ENCODE measurements around the gene ARAF.

DNA sequence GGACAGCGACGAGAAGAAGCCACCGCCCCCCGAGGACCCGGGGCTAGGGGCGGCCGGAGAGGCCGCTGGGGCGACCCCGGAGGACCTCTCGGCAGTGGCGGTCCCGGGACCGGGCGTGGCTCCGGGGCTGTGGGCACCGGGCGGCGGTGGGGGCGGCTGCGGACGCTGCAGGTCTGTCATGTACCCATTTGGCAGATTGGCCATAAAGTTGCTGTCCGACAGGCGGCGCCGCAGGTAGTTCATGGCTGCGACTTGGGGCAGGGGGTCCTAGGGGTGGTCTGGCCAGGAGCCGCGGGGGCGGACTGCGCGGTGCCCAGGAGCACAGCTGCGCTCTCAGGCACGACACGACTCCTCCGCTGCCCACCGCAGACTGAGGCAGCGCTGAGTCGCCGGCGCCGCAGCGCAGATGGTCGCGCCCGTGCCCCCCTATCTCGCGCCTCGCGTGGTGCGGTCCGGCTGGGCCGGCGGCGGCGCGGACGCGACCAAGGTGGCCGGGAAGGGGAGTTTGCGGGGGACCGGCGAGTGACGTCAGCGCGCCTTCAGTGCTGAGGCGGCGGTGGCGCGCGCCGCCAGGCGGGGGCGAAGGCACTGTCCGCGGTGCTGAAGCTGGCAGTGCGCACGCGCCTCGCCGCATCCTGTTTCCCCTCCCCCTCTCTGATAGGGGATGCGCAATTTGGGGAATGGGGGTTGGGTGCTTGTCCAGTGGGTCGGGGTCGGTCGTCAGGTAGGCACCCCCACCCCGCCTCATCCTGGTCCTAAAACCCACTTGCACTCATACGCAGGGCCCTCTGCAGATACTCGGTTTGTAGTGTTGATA is 58.7 kb downstream of the ARAF start, which contains the start of gene SYN1:
- TF ChIP-seq EZH2 (IDR thresholded peaks at IDR 0.05; ENCODE audit: insufficient read depth, poor library complexity, severe bottlenecking) (no peak), EZH2phosphoT487 (IDR thresholded peaks at IDR 0.05; ENCODE audit: insufficient read depth, low read depth) (no peak)

Measured in GM23248 (cell line).